Fibroblast of lung (primary cell): Measurements from ENCODE around the gene PAIP2. TPM values are rescaled to one million over a fixed set of nuclear protein-coding genes. Genes with fewer than 3 reads are reported as not detected.
A peak's percentile ranks its signal among the peaks of the same experiment; 100 is the strongest.

Source experiments
- DNase-seq, 2 donors: peaks; one replicate each; pipeline versions ENCODE4 v3.0.0 to v3.0.0-alpha.2; 2010; ENCODE audit warnings: low read depth in 2 of 2
- H2AFZ ChIP-seq: 2 replicates; pipeline ENCODE4 v1.5.1; 2012; ENCODE audit warnings: low read length, control low read depth, inconsistent platforms
- H3K27ac ChIP-seq: 2 replicates; pipeline ENCODE4 v1.5.1; 2011; ENCODE audit warnings: low read length, control low read depth; ENCODE audit not compliant: insufficient read depth
- H3K27me3 ChIP-seq: 2 replicates; pipeline ENCODE4 v1.5.1; 2011; ENCODE audit warnings: mild to moderate bottlenecking, low read length; ENCODE audit not compliant: control insufficient read depth, insufficient read depth
- H3K36me3 ChIP-seq: 2 replicates; pipeline ENCODE4 v1.5.1; 2011; ENCODE audit warnings: low read length; ENCODE audit not compliant: control insufficient read depth, insufficient read depth
- H3K4me1 ChIP-seq: 2 replicates; pipeline ENCODE4 v1.5.1; 2011; ENCODE audit warnings: low read length; ENCODE audit not compliant: control insufficient read depth, insufficient read depth; ENCODE audit errors: extremely low read depth
- H3K4me2 ChIP-seq: 2 replicates; pipeline ENCODE4 v1.5.1; 2011; ENCODE audit warnings: low read length, control low read depth; ENCODE audit not compliant: insufficient read depth; ENCODE audit errors: extremely low read depth
- H3K4me3 ChIP-seq, 4 experiments: fragments of 200-600 bp in 1 of 4; sonication (generic) in 1 of 4; replicated peaks in 1 of 4; 2 replicates each; pipeline ENCODE4 v1.5.1; 2011 to 2016; ENCODE audit warnings: low read length in 4 of 4, low read depth in 3 of 4, mild to moderate bottlenecking in 3 of 4, control low read depth in 2 of 4, inconsistent platforms in 1 of 4, mixed read lengths in 1 of 4; ENCODE audit not compliant: insufficient read depth in 1 of 4; ENCODE audit errors: control extremely low read depth in 1 of 4
- H3K79me2 ChIP-seq: 2 replicates; pipeline ENCODE4 v1.5.1; 2012; ENCODE audit warnings: mild to moderate bottlenecking, low read length, inconsistent platforms; ENCODE audit not compliant: control insufficient read depth, insufficient read depth
- H3K9ac ChIP-seq: 2 replicates; pipeline ENCODE4 v1.5.1; 2011; ENCODE audit warnings: mild to moderate bottlenecking, low read length, control low read depth; ENCODE audit not compliant: insufficient read depth
- H3K9me3 ChIP-seq: 2 replicates; pipeline ENCODE4 v1.5.1; 2012; ENCODE audit warnings: low read depth, low read length; ENCODE audit not compliant: control insufficient read depth, insufficient read depth
- H4K20me1 ChIP-seq: 2 replicates; pipeline ENCODE4 v1.5.1; 2011; ENCODE audit warnings: low read length; ENCODE audit not compliant: control insufficient read depth, insufficient read depth; ENCODE audit errors: extremely low read depth
- CTCF ChIP-seq, 2 donors: IDR thresholded peaks in 1 of 2; conservative IDR thresholded peaks in 1 of 2; 1 replicate in 1 of 2; 2 replicates in 1 of 2; pipeline ENCODE4 v1.5.1; 2011 to 2012; ENCODE audit warnings: low read length in 2 of 2, control low read depth in 1 of 2, inconsistent platforms in 1 of 2, low read depth in 1 of 2, mild to moderate bottlenecking in 1 of 2
- EZH2 ChIP-seq: IDR thresholded peaks from 2 replicates; pipeline ENCODE4 v1.5.1; 2012; ENCODE audit warnings: low read length, control low read depth, mild to moderate bottlenecking; ENCODE audit errors: missing control alignments
- polyA plus RNA-seq, 2 donors: library from polyadenylated mRNA; depleted of rRNA in 1 of 2; stranded (reverse) in 1 of 2; unstranded in 1 of 2; fragments of >200 nt; gene quantifications; 2 replicates each; pipeline ENCODE4 v1.2.1, GENCODE V29; 2011 to 2012; ENCODE audit warnings: missing spikeins in 1 of 2
- total RNA-seq: library from RNA; depleted of rRNA; stranded (reverse); fragments of >200 nt; gene quantifications from 2 replicates; pipeline ENCODE4 v1.2.1, GENCODE V29; 2014

PAIP2 gene
- total and polyA plus RNA-seq, 2 donors (not counting 1 experiment from before 2014, with no cell fraction given): 59.0 to 105 TPM

DNA sequence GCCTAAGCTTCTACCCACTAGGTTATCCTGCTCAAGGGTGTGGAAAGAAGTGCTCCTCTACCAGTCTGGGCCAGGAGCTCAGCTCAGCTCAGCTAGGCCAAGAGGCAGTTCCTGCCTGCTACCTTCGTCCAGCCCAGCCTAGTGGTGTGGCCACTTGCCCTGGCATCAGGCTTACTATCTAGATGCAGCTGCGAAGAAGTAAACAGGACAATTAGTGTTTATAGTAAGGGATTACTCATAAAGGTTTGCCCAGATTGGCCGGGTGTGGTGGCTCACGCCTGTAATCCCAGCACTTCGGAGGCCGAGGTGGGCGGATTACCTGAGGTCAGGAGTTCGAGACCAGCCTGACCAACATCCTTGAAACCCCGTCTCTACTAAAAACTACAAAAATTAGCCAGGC is 75.0 kb downstream of the PAIP2 start:
- Histone ChIP-seq H3K4me3 (no peak overlapping the region), H3K27me3 (no peaks in the 10 kb centered on the region), H3K4me2 (no peak overlapping the region), H3K79me2 (no peaks in the 10 kb centered on the region), H2AFZ (no peak overlapping the region), H4K20me1 (no peaks in the 10 kb centered on the region), H3K9me3 (no peaks in the 10 kb centered on the region), H3K9ac (no peak overlapping the region), H3K27ac (no peak overlapping the region), H3K4me1 (peaks cover 3% of the 10 kb centered on the region), H3K36me3 (peaks cover 2% of the 10 kb centered on the region)
- TF ChIP-seq CTCF (conservative IDR thresholded peaks at IDR 0.05 in 1 of 2, IDR thresholded peaks at IDR 0.05 in 1 of 2; ENCODE audit: low read depth in 1 of 2, low read length in 2 of 2) (no peak), EZH2 (no peak)
- no peak for DNase-seq

DNA sequence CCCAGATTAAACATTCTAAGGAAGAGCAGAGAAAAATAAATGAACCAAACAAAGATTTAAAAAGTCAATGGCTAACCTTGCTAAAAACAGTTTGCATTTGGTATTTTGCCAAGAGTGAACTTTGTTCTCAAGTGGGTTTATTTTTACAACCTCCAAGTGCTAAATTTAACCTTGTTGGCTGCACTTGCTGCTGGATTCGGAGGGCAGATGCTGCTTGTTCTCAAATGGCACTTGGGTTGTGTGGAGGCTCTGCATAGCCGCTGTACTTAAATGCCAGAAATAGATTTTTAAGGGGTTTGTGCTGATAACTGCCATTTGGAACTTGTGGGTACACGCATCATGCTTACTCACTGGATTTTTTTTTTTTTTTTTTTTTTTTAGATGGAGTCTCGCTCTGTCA is 75.6 kb downstream of the PAIP2 start:
- no peak for TF ChIP-seq CTCF (conservative IDR thresholded peaks at IDR 0.05 in 1 of 2, IDR thresholded peaks at IDR 0.05 in 1 of 2; ENCODE audit: low read depth in 1 of 2, low read length in 2 of 2)
- no peak for TF ChIP-seq EZH2
- H3K4me2 ChIP-seq: no peak overlapping the region
- peaks cover 3% of the 10 kb centered on the region for H3K4me1 ChIP-seq
- peak; percentile 53 to 75 for DNase-seq
- H3K27ac ChIP-seq: no peak overlapping the region
- no peaks in the 10 kb centered on the region for H3K79me2 ChIP-seq
- H4K20me1 ChIP-seq: no peaks in the 10 kb centered on the region
- no peak overlapping the region for H3K9ac ChIP-seq
- H3K36me3 ChIP-seq: peaks cover 2% of the 10 kb centered on the region
- no peaks in the 10 kb centered on the region for H3K27me3 ChIP-seq
- H2AFZ ChIP-seq: no peak overlapping the region
- no peak overlapping the region for H3K4me3 ChIP-seq
- no peaks in the 10 kb centered on the region for H3K9me3 ChIP-seq

DNA sequence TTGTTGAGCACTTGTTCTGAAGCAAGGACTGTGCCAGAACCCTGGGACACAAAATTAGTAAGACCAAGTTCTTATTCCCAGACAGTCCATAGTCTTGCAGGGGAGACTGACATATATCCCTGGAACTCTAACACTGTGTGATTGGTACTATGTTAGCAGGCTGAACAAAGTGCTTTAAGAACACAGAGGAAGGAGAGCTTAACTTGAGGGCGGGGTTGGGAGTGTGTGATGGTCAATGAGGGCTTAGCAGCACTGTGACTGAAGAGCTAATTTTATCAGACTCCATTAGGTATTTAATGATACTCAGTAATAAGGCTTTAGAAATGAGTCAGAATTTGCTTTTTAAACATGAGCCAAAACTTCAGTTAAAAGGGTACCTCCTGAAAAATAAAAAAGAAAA is 77.1 kb downstream of the PAIP2 start:
- Histone ChIP-seq H3K27me3 (no peaks in the 10 kb centered on the region), H2AFZ (no peak overlapping the region), H3K4me2 (no peak overlapping the region), H3K36me3 (peaks cover 2% of the 10 kb centered on the region), H3K79me2 (no peaks in the 10 kb centered on the region), H3K4me3 (no peak overlapping the region), H4K20me1 (no peaks in the 10 kb centered on the region), H3K4me1 (peaks cover 3% of the 10 kb centered on the region), H3K9ac (no peak overlapping the region), H3K27ac (no peak overlapping the region), H3K9me3 (no peaks in the 10 kb centered on the region)
- no peak for DNase-seq
- TF ChIP-seq EZH2: no peak
- TF ChIP-seq CTCF (conservative IDR thresholded peaks at IDR 0.05 in 1 of 2, IDR thresholded peaks at IDR 0.05 in 1 of 2; ENCODE audit: low read depth in 1 of 2, low read length in 2 of 2): no peak

Other genes with a start within 250 kb of the PAIP2 start
- gene SIL1, start 143.5 kb upstream of the PAIP2 start, total RNA-seq: 59.8 and 85.5 TPM in 2 replicates
- gene SIL1, start 143.5 kb upstream of the PAIP2 start, polyA plus RNA-seq: 52.6 and 66.4 TPM in 2 replicates
- 183 and 275 TPM in 2 replicates for gene MATR3, start 48.1 kb upstream of the PAIP2 start, total RNA-seq
- gene MATR3, start 48.1 kb upstream of the PAIP2 start, polyA plus RNA-seq: 167 and 175 TPM in 2 replicates
- not detected in 2 replicates for gene SLC23A1, start 41.4 kb downstream of the PAIP2 start, total RNA-seq
- gene SLC23A1, start 41.4 kb downstream of the PAIP2 start, polyA plus RNA-seq: not detected in 2 replicates
- gene MZB1, start 48.1 kb downstream of the PAIP2 start, total RNA-seq: 0.17 TPM in 1 of 2 replicates, not detected in the other
- not detected in 2 replicates for gene MZB1, start 48.1 kb downstream of the PAIP2 start, polyA plus RNA-seq
- 0.77 and 1.5 TPM in 2 replicates for gene PROB1, start 53.2 kb downstream of the PAIP2 start, total RNA-seq
- 0.34 and 0.43 TPM in 2 replicates for gene PROB1, start 53.2 kb downstream of the PAIP2 start, polyA plus RNA-seq
- gene SPATA24, start 62.2 kb downstream of the PAIP2 start, total RNA-seq: 6.4 and 7.4 TPM in 2 replicates
- gene SPATA24, start 62.2 kb downstream of the PAIP2 start, polyA plus RNA-seq: 5.3 and 5.6 TPM in 2 replicates
- 12.6 and 13.6 TPM in 2 replicates for gene DNAJC18, start 97.7 kb downstream of the PAIP2 start, total RNA-seq
- gene DNAJC18, start 97.7 kb downstream of the PAIP2 start, polyA plus RNA-seq: 9.4 and 14.6 TPM in 2 replicates
- not detected in 2 replicates for gene ECSCR, start 120.9 kb downstream of the PAIP2 start, total RNA-seq
- 0.18 and 0.24 TPM in 2 replicates for gene ECSCR, start 120.9 kb downstream of the PAIP2 start, polyA plus RNA-seq
- not detected in 2 replicates for gene SMIM33, start 129.2 kb downstream of the PAIP2 start, total RNA-seq
- not detected in 2 replicates for gene SMIM33, start 129.2 kb downstream of the PAIP2 start, polyA plus RNA-seq
- gene STING1, start 140.9 kb downstream of the PAIP2 start, total RNA-seq: 35.7 and 70.2 TPM in 2 replicates
- gene STING1, start 140.9 kb downstream of the PAIP2 start, polyA plus RNA-seq: 70.9 and 78.4 TPM in 2 replicates
- 49.1 and 62.9 TPM in 2 replicates for gene UBE2D2, start 219.5 kb downstream of the PAIP2 start, total RNA-seq
- 52.9 and 56.5 TPM in 2 replicates for gene UBE2D2, start 219.5 kb downstream of the PAIP2 start, polyA plus RNA-seq